Large intestine (tissue), 3 donors: ENCODE measurements around the gene GAPDH. TPM values are rescaled to one million over a fixed set of nuclear protein-coding genes. Genes with fewer than 3 reads are reported as not detected.
"Not testable (repeated sequence)": the region's sequence is repeated elsewhere in the genome, so short reads cannot be mapped to it uniquely, and the experiment has no call there.

Experiments used
- DNase-seq, 2 donors: peaks; one replicate each; pipeline versions ENCODE4 v3.0.0 to v3.0.0-alpha.2; 2013
- H3K27ac ChIP-seq: one replicate; pipeline ENCODE4 v1.5.1; 2013; ENCODE audit warnings: low read length
- H3K27me3 ChIP-seq: 2 replicates; pipeline ENCODE4 v1.6.1; 2013; ENCODE audit warnings: low read length; ENCODE audit not compliant: control insufficient read depth, insufficient read depth
- H3K36me3 ChIP-seq: 2 replicates; pipeline ENCODE4 v1.6.1; 2013; ENCODE audit warnings: low read length; ENCODE audit not compliant: control insufficient read depth, insufficient read depth
- H3K4me1 ChIP-seq: one replicate; pipeline ENCODE4 v1.6.1; 2013; ENCODE audit warnings: low read length; ENCODE audit not compliant: control insufficient read depth, insufficient read depth
- H3K4me3 ChIP-seq: one replicate; pipeline ENCODE4 v1.5.1; 2013; ENCODE audit warnings: low read length
- H3K9me3 ChIP-seq: one replicate; pipeline ENCODE4 v1.6.1; 2013; ENCODE audit warnings: mild to moderate bottlenecking, low read depth, low read length, moderate library complexity; ENCODE audit not compliant: control insufficient read depth
- WGBS: methylation state at CpG from one replicate; pipeline ENCODE4 v1.1.5; 2013; ENCODE audit warnings: low lambda C conversion rate; ENCODE audit not compliant: insufficient coverage; 5-methylcytosine and 5-hydroxymethylcytosine counted together
- polyA plus RNA-seq: library from polyadenylated mRNA; unstranded; fragments of 120-200 nt; gene quantifications from one replicate; pipeline ENCODE4 v1.2.1, GENCODE V29; 2013

Gene GAPDH
- polyA plus RNA-seq, 1 donor = 2,065 TPM

DNA sequence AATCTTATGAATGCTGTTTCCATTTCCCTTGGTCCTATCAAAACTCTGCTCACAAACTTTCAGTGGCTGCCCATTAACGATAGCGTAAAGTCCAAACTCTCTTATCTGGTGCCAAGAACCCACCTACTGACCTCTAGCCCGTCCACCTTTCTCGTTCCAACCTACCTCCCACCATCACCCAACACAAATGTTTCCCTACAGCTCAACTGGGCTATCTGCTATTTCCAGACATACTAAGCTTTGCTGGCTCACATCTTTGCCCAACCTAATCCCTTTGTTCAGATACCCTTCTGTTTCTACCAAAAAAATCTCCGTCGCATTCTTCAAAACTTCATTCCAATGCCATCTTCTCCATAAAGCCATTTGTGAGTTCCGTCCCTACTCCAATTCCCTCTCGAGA lies 41.3 kb downstream of the GAPDH start:
- no peaks in the 10 kb centered on the region for H3K4me1 ChIP-seq
- no peak for DNase-seq
- H3K36me3 ChIP-seq = peaks cover 87% of the 10 kb centered on the region
- H3K27ac ChIP-seq = no peak overlapping the region
- 99% methylated on average over 6 of the region's 8 CpGs for WGBS
- H3K27me3 ChIP-seq = no peaks in the 10 kb centered on the region
- H3K4me3 ChIP-seq = no peak overlapping the region
- H3K9me3 ChIP-seq = no peaks in the 10 kb centered on the region

GRCh38 chr12:6582196-6582595 lies 47.9 kb downstream of the GAPDH start:
- Histone ChIP-seq H3K27ac (no peak overlapping the region), H3K27me3 (no peaks in the 10 kb centered on the region), H3K9me3 (no peaks in the 10 kb centered on the region), H3K4me3 (no peak overlapping the region), H3K4me1 (no peaks in the 10 kb centered on the region), H3K36me3 (peaks cover 83% of the 10 kb centered on the region)
- WGBS = no CpG with 5 or more reads among the region's 6 CpGs
- no peak for DNase-seq

GRCh38 chr12:6582959-6583358 lies 48.6 kb downstream of the GAPDH start:
- H3K36me3 ChIP-seq = peaks cover 83% of the 10 kb centered on the region
- no peak for DNase-seq
- no peak overlapping the region for H3K4me3 ChIP-seq
- H3K27me3 ChIP-seq = no peaks in the 10 kb centered on the region
- H3K27ac ChIP-seq = no peak overlapping the region
- no peaks in the 10 kb centered on the region for H3K9me3 ChIP-seq
- H3K4me1 ChIP-seq = no peaks in the 10 kb centered on the region
- 100% methylated on average over 1 of the region's 12 CpGs for WGBS

GRCh38 chr12:6584293-6584692 lies 50.0 kb downstream of the GAPDH start:
- H3K4me1 ChIP-seq = no peaks in the 10 kb centered on the region
- peaks cover 84% of the 10 kb centered on the region for H3K36me3 ChIP-seq
- no peaks in the 10 kb centered on the region for H3K27me3 ChIP-seq
- H3K27ac ChIP-seq = no peak overlapping the region
- DNase-seq = no peak
- WGBS = no CpG with 5 or more reads among the region's 10 CpGs
- H3K4me3 ChIP-seq = no peak overlapping the region
- no peaks in the 10 kb centered on the region for H3K9me3 ChIP-seq

DNA sequence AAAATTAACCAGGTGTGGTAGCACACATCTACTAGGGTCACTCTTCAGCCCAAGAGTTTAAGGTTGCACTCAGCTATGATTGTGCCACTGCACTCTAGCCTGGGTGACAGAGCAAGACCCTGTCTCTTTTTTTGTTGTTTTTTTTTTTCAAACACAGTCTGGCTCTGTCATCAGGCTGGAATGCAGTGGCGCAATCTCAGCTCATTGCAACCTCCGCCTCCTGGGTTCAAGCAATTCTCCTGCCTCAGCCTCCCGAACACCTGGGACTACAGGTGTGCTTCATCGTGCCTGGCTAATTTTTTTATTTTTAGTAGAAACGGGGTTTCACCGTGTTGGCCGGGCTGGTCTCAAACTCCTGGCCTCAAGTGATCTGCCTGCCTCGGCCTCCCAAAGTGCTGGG lies 52.3 kb downstream of the GAPDH start:
- H3K4me1 ChIP-seq, H3K4me3 ChIP-seq, DNase-seq, H3K27me3 ChIP-seq, H3K27ac ChIP-seq, H3K9me3 ChIP-seq: not testable (repeated sequence)
- no CpG with 5 or more reads among the region's 8 CpGs for WGBS
- H3K36me3 ChIP-seq = peaks cover 88% of the 10 kb centered on the region

Other genes with a start within 250 kb of the GAPDH start
- gene PLEKHG6, start 223.8 kb upstream of the GAPDH start, polyA plus RNA-seq = 106 TPM
- gene TNFRSF1A, start 192.4 kb upstream of the GAPDH start, polyA plus RNA-seq = 122 TPM
- gene SCNN1A, start 159.0 kb upstream of the GAPDH start, polyA plus RNA-seq = 25.7 TPM
- gene LTBR, start 150.4 kb upstream of the GAPDH start, polyA plus RNA-seq = 132 TPM
- 1.6 TPM for gene CD27, start 89.6 kb upstream of the GAPDH start, polyA plus RNA-seq
- gene TAPBPL, start 82.5 kb upstream of the GAPDH start, polyA plus RNA-seq = 38.5 TPM
- 9.6 TPM for gene VAMP1, start 63.8 kb upstream of the GAPDH start, polyA plus RNA-seq
- 103 TPM for gene MRPL51, start 41.3 kb upstream of the GAPDH start, polyA plus RNA-seq
- gene NCAPD2, start 40.4 kb upstream of the GAPDH start, polyA plus RNA-seq = 38.6 TPM
- gene IFFO1, start 21.5 kb downstream of the GAPDH start, polyA plus RNA-seq = 10.5 TPM
- 49.3 TPM for gene NOP2, start 33.8 kb downstream of the GAPDH start, polyA plus RNA-seq
- 132 TPM for gene CHD4, start 72.9 kb downstream of the GAPDH start, polyA plus RNA-seq
- 21.4 TPM for gene LPAR5, start 101.4 kb downstream of the GAPDH start, polyA plus RNA-seq
- gene ACRBP, start 112.9 kb downstream of the GAPDH start, polyA plus RNA-seq = 4.0 TPM
- gene ING4, start 128.6 kb downstream of the GAPDH start, polyA plus RNA-seq = 61.1 TPM
- 86.3 TPM for gene ZNF384, start 154.9 kb downstream of the GAPDH start, polyA plus RNA-seq
- gene PIANP, start 166.3 kb downstream of the GAPDH start, polyA plus RNA-seq = 5.4 TPM
- gene COPS7A, start 189.5 kb downstream of the GAPDH start, polyA plus RNA-seq = 42.2 TPM
- 174 TPM for gene MLF2, start 218.6 kb downstream of the GAPDH start, polyA plus RNA-seq
- 242 TPM for gene PTMS, start 231.8 kb downstream of the GAPDH start, polyA plus RNA-seq
- 2.1 TPM for gene LAG3, start 238.0 kb downstream of the GAPDH start, polyA plus RNA-seq